Measurements from ENCODE around the gene TBC1D5.

- no peak for TF ChIP-seq TAF1 (IDR thresholded peaks at IDR 0.05; ENCODE audit: borderline replicate concordance, insufficient read depth, low read length)
- no peak for TF ChIP-seq POLR2AphosphoS5 (IDR thresholded peaks at IDR 0.05; ENCODE audit: low read depth, low read length)
- no peak for TF ChIP-seq SIN3A (IDR thresholded peaks at IDR 0.05; ENCODE audit: borderline replicate concordance, insufficient read depth, low read length)
- TF ChIP-seq, protein P1, sequence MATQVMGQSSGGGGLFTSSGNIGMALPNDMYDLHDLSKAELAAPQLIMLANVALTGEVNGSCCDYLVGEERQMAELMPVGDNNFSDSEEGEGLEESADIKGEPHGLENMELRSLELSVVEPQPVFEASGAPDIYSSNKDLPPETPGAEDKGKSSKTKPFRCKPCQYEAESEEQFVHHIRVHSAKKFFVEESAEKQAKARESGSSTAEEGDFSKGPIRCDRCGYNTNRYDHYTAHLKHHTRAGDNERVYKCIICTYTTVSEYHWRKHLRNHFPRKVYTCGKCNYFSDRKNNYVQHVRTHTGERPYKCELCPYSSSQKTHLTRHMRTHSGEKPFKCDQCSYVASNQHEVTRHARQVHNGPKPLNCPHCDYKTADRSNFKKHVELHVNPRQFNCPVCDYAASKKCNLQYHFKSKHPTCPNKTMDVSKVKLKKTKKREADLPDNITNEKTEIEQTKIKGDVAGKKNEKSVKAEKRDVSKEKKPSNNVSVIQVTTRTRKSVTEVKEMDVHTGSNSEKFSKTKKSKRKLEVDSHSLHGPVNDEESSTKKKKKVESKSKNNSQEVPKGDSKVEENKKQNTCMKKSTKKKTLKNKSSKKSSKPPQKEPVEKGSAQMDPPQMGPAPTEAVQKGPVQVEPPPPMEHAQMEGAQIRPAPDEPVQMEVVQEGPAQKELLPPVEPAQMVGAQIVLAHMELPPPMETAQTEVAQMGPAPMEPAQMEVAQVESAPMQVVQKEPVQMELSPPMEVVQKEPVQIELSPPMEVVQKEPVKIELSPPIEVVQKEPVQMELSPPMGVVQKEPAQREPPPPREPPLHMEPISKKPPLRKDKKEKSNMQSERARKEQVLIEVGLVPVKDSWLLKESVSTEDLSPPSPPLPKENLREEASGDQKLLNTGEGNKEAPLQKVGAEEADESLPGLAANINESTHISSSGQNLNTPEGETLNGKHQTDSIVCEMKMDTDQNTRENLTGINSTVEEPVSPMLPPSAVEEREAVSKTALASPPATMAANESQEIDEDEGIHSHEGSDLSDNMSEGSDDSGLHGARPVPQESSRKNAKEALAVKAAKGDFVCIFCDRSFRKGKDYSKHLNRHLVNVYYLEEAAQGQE (IDR thresholded peaks at IDR 0.05; ENCODE audit: insufficient read depth in 1 of 2, low read depth in 2 of 2, low read length in 2 of 2): no peak
These were observed 546.4 kb downstream of the TBC1D5 start for GRCh38 chr3:17195856-17196604.

Measured in PFSK-1 (cell line).